GM10847 (cell line): ENCODE results near the gene ZBTB5.

Experiments
- POLR2A ChIP-seq: IDR thresholded peaks from 2 replicates; pipeline ENCODE4 v1.6.1; 2011; ENCODE audit not compliant: insufficient read length; ENCODE audit errors: extremely low read depth

ZBTB5 gene

DNA sequence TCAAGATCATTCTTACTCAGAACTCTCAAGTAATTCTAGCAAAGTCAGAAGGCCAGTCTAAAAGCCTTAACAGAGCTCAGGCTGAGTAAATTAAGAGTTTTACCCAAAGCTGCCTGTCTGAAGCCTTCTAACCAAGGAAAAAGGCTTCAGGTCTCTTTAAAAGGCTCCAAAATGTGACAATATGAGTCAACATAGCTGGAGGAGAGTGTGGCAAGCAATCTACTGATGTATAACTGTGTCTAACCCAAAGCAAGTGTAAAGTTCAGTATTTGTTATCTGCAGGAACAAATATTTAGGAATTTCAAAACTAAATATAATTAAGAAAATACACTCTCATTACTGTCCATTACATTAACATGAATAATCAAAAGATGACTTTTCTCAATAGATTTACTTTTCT is 11.0 kb downstream of the ZBTB5 start:
- TF ChIP-seq POLR2A = no peak

DNA sequence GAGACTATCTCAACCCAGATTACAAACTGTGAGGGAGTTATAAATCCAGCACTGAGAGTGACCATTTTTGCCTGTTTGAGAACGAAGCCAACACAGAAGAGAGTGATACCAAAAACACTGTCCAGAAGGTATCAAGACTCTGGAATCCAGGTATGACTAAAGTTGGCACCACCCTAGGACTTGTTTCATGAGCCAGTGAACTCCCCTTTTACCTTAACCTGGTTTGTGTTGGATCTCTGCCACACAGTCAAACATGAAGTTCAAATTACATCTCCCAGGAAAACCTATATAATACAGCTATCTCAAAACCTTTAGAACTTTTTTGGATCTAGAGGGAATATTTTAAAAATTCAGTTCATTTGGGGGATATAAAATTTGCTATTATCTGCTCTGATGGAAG is 11.4 kb downstream of the ZBTB5 start:
- TF ChIP-seq POLR2A = no peak

DNA sequence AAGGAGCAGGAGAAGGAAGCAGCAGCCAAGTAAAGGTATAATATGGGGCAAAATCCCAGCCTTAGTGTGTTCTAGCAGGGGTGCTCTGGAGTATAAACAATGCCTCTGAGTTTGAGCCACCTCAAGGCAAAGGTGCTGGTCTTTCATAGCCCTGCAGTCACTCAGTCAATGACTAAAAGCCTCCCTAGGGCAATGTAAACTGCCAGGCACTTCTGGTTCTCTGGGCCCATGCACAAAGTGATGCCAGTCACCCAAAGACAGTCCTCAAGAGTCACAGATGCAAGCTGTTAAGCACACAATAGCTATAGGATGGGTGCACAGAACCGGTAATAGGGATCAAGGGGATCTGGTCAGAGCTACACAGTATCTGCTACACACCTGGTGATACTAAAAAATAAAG is 12.6 kb downstream of the ZBTB5 start:
- TF ChIP-seq POLR2A = no peak

DNA sequence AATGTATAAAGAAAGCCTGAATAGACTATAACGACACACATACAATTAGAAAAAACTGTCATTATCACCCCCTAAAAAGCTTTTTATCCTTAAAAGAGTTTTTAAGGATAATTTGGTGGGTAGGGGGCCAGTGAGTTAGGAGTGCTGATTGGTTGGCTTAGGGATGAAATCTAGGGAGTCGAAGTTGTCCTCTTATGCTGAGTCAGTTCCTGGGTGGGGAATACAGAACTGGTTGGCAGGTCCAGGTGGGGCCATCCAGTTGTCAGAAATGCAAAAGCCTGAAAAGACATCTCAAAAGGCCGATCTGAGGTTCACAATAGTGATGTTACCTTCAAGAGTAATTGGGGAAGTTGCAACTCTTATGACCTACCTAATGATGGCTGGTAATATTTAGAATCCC is 13.6 kb downstream of the ZBTB5 start:
- TF ChIP-seq POLR2A = no peak

DNA sequence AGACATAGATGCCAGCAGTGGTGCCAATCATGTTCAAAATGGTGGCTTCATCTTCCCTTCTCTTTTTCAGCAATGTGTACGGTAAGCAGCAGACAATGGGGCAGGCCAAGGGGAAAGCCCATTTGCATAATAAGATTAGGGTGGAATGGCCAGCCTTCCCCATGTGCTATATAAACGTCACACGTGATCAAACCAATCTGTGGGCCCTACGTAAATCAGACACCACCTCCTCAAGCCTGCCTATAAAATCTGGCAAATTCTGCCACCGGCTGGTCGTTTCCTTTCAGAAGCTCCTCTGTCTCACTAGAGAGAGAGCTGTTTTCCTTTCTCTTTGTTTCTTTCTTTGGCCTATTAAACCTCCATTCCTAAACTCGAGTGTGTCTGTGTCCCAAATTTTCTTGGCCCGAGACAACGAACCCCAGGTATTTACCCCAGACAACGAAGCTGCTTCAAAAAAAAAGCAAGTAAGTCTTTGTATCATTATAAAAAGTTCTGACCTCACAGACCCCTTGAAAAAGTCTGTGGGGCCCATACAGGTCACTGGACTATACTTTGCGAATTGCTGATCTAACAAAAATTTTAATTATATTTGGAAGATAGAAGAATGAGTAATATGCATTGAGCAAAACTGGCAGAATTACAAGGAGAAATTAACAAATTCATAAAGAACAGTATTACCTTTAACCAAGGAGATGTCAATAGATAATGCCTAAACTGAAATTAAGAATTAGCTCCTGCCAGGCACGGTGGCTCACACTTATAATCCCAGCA is 15.2 kb downstream of the ZBTB5 start:
- no peak for TF ChIP-seq POLR2A

DNA sequence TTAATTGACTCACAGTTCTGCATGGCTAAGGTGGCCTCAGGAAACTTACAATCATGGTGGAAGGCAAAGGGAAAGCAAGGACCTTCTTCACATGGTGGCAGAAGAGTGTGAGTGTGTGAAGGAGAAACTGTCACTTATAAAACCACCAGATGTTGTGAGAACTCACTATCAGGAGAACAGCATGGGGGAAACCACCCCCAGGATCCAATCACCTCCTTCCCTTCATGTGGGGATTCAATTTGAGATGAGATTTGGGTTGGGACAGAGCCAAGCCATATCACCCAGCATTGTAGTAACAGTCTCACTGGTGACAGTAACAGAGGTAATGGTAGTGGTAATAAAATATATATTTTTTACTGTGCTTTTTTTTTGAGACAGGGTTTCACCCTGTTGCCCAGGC is 18.1 kb downstream of the ZBTB5 start:
- no peak for TF ChIP-seq POLR2A

DNA sequence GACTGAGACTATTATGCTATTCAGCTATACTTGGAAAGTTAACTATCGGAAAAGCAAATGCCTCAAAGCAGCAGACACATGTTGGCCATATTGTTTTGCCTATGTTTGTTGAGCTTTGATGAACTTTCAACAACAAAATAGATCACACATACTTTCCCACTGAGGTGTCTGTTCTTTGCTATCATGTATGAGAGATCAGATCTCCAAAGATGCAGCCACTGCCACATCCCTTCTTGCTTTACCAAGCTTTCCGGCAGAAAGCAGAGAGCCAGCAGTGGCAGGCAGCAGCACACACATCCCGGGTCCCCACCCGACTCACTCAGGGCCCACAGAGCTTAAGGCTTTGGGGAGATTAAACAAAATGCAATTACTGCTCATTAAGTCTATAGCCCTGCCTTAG is 18.8 kb downstream of the ZBTB5 start:
- TF ChIP-seq POLR2A = no peak

DNA sequence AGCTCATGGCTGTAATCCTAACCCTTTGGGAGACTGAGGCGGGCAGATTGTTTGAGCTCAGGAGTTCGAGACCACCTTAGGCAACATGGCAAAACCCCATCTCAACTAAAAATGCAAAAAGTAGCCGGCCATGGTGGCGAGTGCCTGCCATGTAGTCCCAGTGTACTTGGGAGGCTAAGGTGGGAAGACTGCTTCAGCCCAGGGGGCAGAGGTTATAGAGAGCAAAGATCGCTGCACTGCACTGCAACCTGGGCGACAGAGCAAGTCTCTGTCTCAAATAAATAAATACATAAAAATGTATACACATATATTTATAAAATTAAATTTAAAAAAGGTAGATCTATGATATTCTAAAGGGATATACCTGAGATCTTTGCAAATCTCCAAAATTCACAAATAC is 19.4 kb downstream of the ZBTB5 start:
- TF ChIP-seq POLR2A = no peak

DNA sequence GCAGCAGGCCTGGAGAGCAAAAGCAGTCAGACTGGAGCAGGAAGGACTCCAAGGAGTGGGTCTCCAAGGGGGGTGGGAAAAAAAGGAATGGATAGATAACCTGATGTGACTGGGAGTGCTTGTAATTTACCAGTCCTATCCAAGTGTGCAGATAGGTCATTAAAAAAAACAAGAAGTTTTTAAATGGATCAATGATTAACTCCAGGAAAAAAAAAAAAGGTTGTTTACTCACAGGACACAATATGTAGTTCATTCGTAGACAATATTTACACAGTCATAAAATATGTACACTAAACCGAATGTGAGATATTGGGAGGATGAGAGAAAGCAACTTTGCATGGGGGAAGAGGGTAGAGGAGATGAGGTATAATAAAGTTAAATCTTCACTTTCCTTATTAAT is 20.4 kb downstream of the ZBTB5 start:
- TF ChIP-seq POLR2A = no peak

DNA sequence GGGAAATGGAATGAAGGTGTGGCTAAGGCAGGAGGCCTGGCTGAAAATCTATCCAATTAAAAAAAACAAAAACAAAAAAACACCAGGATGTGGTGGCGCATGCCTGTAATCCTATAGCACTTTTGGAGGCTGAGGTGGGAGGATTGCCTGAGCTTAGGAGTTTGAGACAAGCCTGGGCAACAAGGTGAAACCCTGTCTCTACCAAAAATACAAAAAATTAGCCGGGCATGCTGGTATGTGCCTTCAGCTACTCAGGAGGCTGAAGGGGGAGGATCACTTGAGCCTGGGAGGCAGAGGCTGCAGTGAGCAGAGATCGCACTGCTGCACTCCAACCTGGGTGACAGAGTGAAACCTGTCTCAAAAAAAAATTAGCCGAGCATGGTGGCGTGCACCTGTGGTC is 21.7 kb downstream of the ZBTB5 start:
- no peak for TF ChIP-seq POLR2A

DNA sequence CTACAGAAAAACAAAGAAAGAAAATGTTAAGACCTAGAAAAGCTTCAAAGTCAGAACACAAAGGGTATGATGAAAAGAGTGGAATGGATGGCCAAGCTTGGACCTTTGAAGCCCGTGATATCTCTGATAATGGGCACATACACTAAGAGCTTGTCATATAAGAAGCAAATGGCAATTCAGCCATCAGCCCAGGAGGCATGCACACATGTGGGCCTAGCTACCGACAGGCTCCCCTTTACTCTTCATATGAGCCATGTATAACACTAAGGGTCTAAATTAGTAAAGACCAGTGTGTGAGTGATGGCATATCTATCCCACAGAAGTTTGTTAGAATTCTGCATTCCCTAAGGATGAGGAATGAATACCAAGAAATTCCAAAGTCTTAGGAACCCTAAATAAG is 22.7 kb downstream of the ZBTB5 start:
- no peak for TF ChIP-seq POLR2A

DNA sequence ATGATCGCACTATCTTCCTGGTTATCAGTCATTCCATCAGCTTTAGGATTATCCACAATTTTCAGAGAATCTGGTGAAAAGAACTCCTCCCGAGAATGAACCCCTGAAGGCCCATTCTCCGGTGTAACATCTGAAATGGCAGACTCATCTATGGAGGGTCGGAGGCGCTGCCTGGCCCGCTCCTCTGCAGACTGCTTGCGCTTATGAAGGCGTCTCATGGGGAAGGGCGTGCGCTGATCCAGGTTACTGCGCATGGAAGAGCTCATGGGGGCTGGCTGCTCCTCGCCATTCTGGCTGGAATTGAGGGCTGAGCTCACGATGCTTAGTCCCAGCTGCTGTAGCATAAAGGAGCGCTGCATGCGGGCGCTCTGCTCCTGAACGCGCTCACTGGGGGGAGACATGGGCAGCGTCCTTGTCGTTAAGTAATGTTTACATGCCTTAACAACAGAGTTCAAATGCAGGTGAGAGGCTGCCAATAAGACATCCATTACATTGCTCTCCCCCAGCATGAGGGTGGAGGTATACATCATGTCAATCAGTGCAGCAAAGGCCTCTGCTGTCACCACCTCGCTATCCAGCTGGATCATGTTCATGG is 23.4 kb downstream of the ZBTB5 start:
- TF ChIP-seq POLR2A = no peak

DNA sequence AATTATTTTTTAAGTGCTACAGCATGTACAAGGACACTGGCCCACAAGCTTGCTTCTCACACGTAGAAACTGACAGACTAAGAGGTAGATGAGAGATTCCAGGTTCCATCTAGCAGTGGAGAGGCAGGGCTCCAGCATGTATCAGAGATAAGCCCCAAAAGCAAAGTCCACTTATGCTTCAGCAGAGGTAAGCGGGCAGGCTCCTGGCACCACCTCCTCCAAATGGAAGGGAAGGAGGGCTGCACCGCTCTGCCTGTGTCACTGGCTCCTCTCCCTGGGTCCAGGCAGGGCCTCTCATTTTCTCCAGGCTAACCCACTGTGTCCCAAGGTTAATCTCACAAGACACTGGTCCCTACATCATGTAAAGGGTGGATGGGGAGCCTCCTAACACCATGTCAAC is 26.9 kb downstream of the ZBTB5 start:
- TF ChIP-seq POLR2A = no peak

DNA sequence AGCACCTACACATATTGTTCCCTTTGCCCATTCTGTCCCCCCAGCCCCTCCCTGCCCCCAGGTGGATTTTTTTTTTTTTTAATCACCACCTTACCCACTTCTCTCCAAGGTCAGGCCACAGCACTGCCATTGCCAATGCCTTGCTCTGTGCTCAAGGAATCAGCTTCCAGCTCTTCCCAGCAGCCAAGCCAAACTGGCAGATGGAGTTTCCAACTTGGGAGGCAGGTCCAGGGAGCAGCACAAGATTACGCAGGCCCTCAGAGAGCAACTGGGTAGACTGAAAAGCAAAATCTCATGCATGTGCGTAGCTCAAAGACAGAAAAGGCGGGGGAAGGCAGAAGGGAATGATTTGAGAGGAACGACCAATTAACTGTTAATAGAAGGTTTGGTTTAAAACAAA is 27.6 kb downstream of the ZBTB5 start:
- no peak for TF ChIP-seq POLR2A

DNA sequence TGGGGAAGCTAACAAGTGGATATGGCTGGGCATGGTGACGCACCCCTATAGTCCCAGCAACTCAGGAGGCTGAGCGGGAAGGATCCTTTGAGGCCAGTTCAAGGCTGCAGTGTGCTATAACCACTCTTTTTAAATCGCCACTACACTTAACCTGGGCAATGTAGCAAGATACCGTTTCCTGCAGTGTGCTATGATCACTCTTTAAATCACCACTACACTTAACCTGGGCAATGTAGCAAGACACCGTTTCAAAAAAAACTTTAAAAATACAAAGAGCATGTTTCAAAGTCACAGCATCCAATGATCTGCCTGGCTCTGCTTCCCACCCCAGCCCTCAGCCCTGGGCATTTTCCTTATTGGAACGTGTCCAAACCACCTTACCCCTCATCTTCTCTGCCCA is 28.2 kb downstream of the ZBTB5 start:
- no peak for TF ChIP-seq POLR2A

DNA sequence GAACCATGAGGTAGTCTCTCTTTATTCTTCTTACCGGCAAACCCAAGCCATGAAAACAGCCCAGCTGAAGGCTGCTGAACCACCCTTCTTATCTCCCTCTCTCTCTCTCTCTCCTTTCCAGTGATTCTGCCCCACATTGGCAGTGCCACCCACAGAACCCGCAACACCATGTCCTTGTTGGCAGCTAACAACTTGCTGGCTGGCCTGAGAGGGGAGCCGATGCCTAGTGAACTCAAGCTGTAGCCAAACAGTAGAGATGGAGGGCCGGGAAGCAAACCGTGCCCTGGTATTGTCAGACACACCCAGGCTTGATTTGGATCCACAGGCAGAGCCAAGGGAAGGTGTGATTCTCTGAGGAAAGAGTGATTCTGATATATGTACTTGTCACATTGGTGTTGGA is 28.7 kb downstream of the ZBTB5 start:
- TF ChIP-seq POLR2A = no peak

DNA sequence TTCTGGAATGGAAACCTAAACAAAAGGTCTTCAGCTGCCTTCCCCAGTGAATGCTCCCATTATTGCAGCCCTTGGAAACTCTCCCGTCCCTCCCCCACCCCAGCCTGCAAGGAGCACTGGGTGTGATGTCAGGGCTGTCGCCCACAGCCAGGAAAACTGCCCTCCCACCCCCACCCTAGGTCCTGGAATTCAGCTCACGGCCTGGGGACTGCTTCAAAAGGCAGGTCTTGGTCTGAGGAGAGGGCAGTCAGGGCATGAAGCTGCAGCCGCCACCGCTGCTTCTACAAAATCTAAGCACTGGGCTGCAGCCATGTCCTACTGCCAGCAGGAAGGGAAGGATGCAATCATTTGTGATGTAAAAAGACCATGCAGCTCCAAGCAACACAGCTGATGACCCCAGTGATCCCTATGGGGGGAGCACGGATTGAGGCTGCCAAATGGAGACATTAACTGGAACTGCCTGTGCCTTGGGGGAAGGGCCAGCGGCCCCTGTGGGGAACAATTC is 31.3 kb downstream of the ZBTB5 start:
- no peak for TF ChIP-seq POLR2A

DNA sequence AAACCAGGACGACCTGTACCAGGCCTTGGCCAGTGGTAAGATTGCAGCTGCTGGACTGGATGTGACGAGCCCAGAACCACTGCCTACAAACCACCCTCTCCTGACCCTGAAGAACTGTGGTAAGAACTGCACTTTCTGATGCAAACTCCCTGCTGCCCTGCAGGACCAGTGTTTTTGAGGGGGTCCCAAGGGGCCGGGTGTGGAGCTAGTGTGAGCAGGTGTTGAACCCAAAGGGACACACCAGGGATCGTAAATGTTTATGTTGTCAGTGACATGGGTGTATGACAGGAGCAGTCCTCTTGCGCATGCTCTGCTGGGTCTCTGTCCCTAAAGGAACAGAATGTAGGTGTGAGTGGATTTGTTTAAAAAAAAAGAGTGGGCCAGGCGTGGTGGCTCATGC is 33.2 kb downstream of the ZBTB5 start:
- no peak for TF ChIP-seq POLR2A
